ENCODE results near the gene FAM168B.
A peak's percentile ranks its signal among the peaks of the same experiment; 100 is the strongest.

The FAM168B gene

GRCh38 chr2:131042148-131042775 lies 51.0 kb downstream of the FAM168B start:
- Histone ChIP-seq H3K14ac (ENCODE audit: low read length) (no peak overlapping the region), H3K36me3 (ENCODE audit: control insufficient read depth in 1 of 2, insufficient read depth in 2 of 2, low read length in 2 of 2) (peaks cover 12 to 13% of the 10 kb centered on the region in 2 experiments), H3K4me1 (ENCODE audit: control insufficient read depth in 1 of 2, insufficient read depth in 2 of 2, low read length in 2 of 2) (peaks cover 4 to 11% of the 10 kb centered on the region in 2 experiments), H3K27me3 (ENCODE audit: insufficient read depth, low read length) (no peaks in the 10 kb centered on the region), H3K9me3 (ENCODE audit: insufficient read depth, low read depth, low read length) (peaks cover 3% of the 10 kb centered on the region), H3K4me2 (ENCODE audit: low read length) (no peak overlapping the region), H4K12ac (ENCODE audit: low read depth, low read length) (no peak overlapping the region), H3K9ac (ENCODE audit: low read length) (no peak overlapping the region), H3K4me3 (ENCODE audit: low read depth, low read length) (no peak overlapping the region), H2BK120ac (ENCODE audit: insufficient read depth, low read length, poor library complexity) (no peak overlapping the region), H3K79me2 (ENCODE audit: control insufficient read depth, insufficient read depth, low read length, poor library complexity) (no peaks in the 10 kb centered on the region), H3K23ac (ENCODE audit: low read length) (no peak overlapping the region), H4K91ac (ENCODE audit: low read depth, low read length) (no peak overlapping the region), H3K18ac (ENCODE audit: low read length) (no peak overlapping the region), H3K4ac (ENCODE audit: low read depth, low read length) (no peak overlapping the region), H4K8ac (ENCODE audit: low read depth, low read length) (no peak overlapping the region), H2BK12ac (ENCODE audit: low read length) (no peak overlapping the region), H2AFZ (ENCODE audit: insufficient read depth, low read length, poor library complexity) (no peak overlapping the region), H3K79me1 (ENCODE audit: low read length) (no peaks in the 10 kb centered on the region), H2BK5ac (ENCODE audit: low read depth, low read length, poor library complexity) (no peak overlapping the region), H2AK5ac (ENCODE audit: low read length) (no peak overlapping the region), H3K27ac (ENCODE audit: low read depth, low read length) (no peak overlapping the region)
- DNase-seq: peak; percentile 81 to 84
- no CpG with 5 or more reads among the region's 7 CpGs for WGBS (ENCODE audit: extremely low coverage, insufficient coverage, insufficient read length)

GRCh38 chr2:131041402-131042147 lies 51.7 kb downstream of the FAM168B start:
- H3K9me3 ChIP-seq (ENCODE audit: insufficient read depth, low read depth, low read length): peaks cover 3% of the 10 kb centered on the region

GRCh38 chr2:131040661-131041401 lies 52.4 kb downstream of the FAM168B start:
- no peak overlapping the region for H2BK12ac ChIP-seq (ENCODE audit: low read length)
- no peak overlapping the region for H3K9ac ChIP-seq (ENCODE audit: low read length)
- H3K14ac ChIP-seq (ENCODE audit: low read length): no peak overlapping the region
- no peak overlapping the region for H4K91ac ChIP-seq (ENCODE audit: low read depth, low read length)
- peaks cover 4 to 11% of the 10 kb centered on the region in 2 experiments for H3K4me1 ChIP-seq (ENCODE audit: control insufficient read depth in 1 of 2, insufficient read depth in 2 of 2, low read length in 2 of 2)
- H3K27ac ChIP-seq (ENCODE audit: low read depth, low read length): no peak overlapping the region
- peaks cover 3% of the 10 kb centered on the region for H3K9me3 ChIP-seq (ENCODE audit: insufficient read depth, low read depth, low read length)
- H3K79me2 ChIP-seq (ENCODE audit: control insufficient read depth, insufficient read depth, low read length, poor library complexity): no peaks in the 10 kb centered on the region
- no peak overlapping the region for H2AK5ac ChIP-seq (ENCODE audit: low read length)
- no peaks in the 10 kb centered on the region for H3K27me3 ChIP-seq (ENCODE audit: insufficient read depth, low read length)
- H3K4me3 ChIP-seq (ENCODE audit: low read depth, low read length): no peak overlapping the region
- no peak overlapping the region for H3K4me2 ChIP-seq (ENCODE audit: low read length)
- WGBS (ENCODE audit: extremely low coverage, insufficient coverage, insufficient read length): no CpG with 5 or more reads among the region's 23 CpGs
- H3K18ac ChIP-seq (ENCODE audit: low read length): peak overlapping the region; percentile 7
- no peak overlapping the region for H3K4ac ChIP-seq (ENCODE audit: low read depth, low read length)
- H4K8ac ChIP-seq (ENCODE audit: low read depth, low read length): no peak overlapping the region
- H2BK5ac ChIP-seq (ENCODE audit: low read depth, low read length, poor library complexity): no peak overlapping the region
- H3K79me1 ChIP-seq (ENCODE audit: low read length): no peaks in the 10 kb centered on the region
- H3K36me3 ChIP-seq (ENCODE audit: control insufficient read depth in 1 of 2, insufficient read depth in 2 of 2, low read length in 2 of 2): peaks cover 0 to 2% of the 10 kb centered on the region in 2 experiments
- H4K12ac ChIP-seq (ENCODE audit: low read depth, low read length): no peak overlapping the region
- H2BK120ac ChIP-seq (ENCODE audit: insufficient read depth, low read length, poor library complexity): no peak overlapping the region
- no peak overlapping the region for H3K23ac ChIP-seq (ENCODE audit: low read length)
- no peak overlapping the region for H2AFZ ChIP-seq (ENCODE audit: insufficient read depth, low read length, poor library complexity)
- DNase-seq: no peak

More at GRCh38 chr2:131041402-131042147, 51.7 kb downstream of the FAM168B start:
- no peak overlapping the region for H4K12ac ChIP-seq (ENCODE audit: low read depth, low read length)
- H3K9ac ChIP-seq (ENCODE audit: low read length): no peak overlapping the region
- no peak overlapping the region for H3K14ac ChIP-seq (ENCODE audit: low read length)
- no peak overlapping the region for H4K91ac ChIP-seq (ENCODE audit: low read depth, low read length)
- WGBS (ENCODE audit: extremely low coverage, insufficient coverage, insufficient read length): no CpG with 5 or more reads among the region's 14 CpGs
- no peak overlapping the region for H2BK5ac ChIP-seq (ENCODE audit: low read depth, low read length, poor library complexity)
- no peak overlapping the region for H3K4ac ChIP-seq (ENCODE audit: low read depth, low read length)
- H3K4me3 ChIP-seq (ENCODE audit: low read depth, low read length): no peak overlapping the region
- H4K8ac ChIP-seq (ENCODE audit: low read depth, low read length): no peak overlapping the region
- H3K4me1 ChIP-seq (ENCODE audit: control insufficient read depth in 1 of 2, insufficient read depth in 2 of 2, low read length in 2 of 2): peaks cover 4 to 11% of the 10 kb centered on the region in 2 experiments
- no peak overlapping the region for H2AK5ac ChIP-seq (ENCODE audit: low read length)
- no peak overlapping the region for H2BK120ac ChIP-seq (ENCODE audit: insufficient read depth, low read length, poor library complexity)
- no peak for DNase-seq
- peaks cover 5 to 7% of the 10 kb centered on the region in 2 experiments for H3K36me3 ChIP-seq (ENCODE audit: control insufficient read depth in 1 of 2, insufficient read depth in 2 of 2, low read length in 2 of 2)
- no peaks in the 10 kb centered on the region for H3K79me2 ChIP-seq (ENCODE audit: control insufficient read depth, insufficient read depth, low read length, poor library complexity)
- H2AFZ ChIP-seq (ENCODE audit: insufficient read depth, low read length, poor library complexity): no peak overlapping the region
- H3K4me2 ChIP-seq (ENCODE audit: low read length): no peak overlapping the region
- no peaks in the 10 kb centered on the region for H3K79me1 ChIP-seq (ENCODE audit: low read length)
- H3K18ac ChIP-seq (ENCODE audit: low read length): peak overlapping the region; percentile 7
- H3K23ac ChIP-seq (ENCODE audit: low read length): no peak overlapping the region
- H3K27ac ChIP-seq (ENCODE audit: low read depth, low read length): no peak overlapping the region
- H2BK12ac ChIP-seq (ENCODE audit: low read length): no peak overlapping the region
- no peaks in the 10 kb centered on the region for H3K27me3 ChIP-seq (ENCODE audit: insufficient read depth, low read length)

GRCh38 chr2:131039908-131040660 lies 53.2 kb downstream of the FAM168B start:
- no CpG with 5 or more reads among the region's 75 CpGs for WGBS (ENCODE audit: extremely low coverage, insufficient coverage, insufficient read length)
- Histone ChIP-seq H3K27ac (ENCODE audit: low read depth, low read length) (no peak overlapping the region), H4K91ac (ENCODE audit: low read depth, low read length) (no peak overlapping the region), H3K79me1 (ENCODE audit: low read length) (peaks cover 2% of the 10 kb centered on the region), H3K27me3 (ENCODE audit: insufficient read depth, low read length) (no peaks in the 10 kb centered on the region), H3K9me3 (ENCODE audit: insufficient read depth, low read depth, low read length) (peaks cover 3% of the 10 kb centered on the region), H3K4ac (ENCODE audit: low read depth, low read length) (no peak overlapping the region), H3K79me2 (ENCODE audit: control insufficient read depth, insufficient read depth, low read length, poor library complexity) (no peaks in the 10 kb centered on the region), H2BK12ac (ENCODE audit: low read length) (no peak overlapping the region), H3K4me3 (ENCODE audit: low read depth, low read length) (no peak overlapping the region), H4K12ac (ENCODE audit: low read depth, low read length) (no peak overlapping the region), H2AFZ (ENCODE audit: insufficient read depth, low read length, poor library complexity) (no peak overlapping the region), H3K23ac (ENCODE audit: low read length) (no peak overlapping the region), H3K9ac (ENCODE audit: low read length) (no peak overlapping the region), H2BK5ac (ENCODE audit: low read depth, low read length, poor library complexity) (no peak overlapping the region), H3K4me1 (ENCODE audit: control insufficient read depth in 1 of 2, insufficient read depth in 2 of 2, low read length in 2 of 2) (peaks cover 7 to 17% of the 10 kb centered on the region in 2 experiments), H3K4me2 (ENCODE audit: low read length) (no peak overlapping the region), H2BK120ac (ENCODE audit: insufficient read depth, low read length, poor library complexity) (no peak overlapping the region), H3K18ac (ENCODE audit: low read length) (no peak overlapping the region), H2AK5ac (ENCODE audit: low read length) (no peak overlapping the region), H4K8ac (ENCODE audit: low read depth, low read length) (no peak overlapping the region), H3K14ac (ENCODE audit: low read length) (no peak overlapping the region), H3K36me3 (ENCODE audit: control insufficient read depth in 1 of 2, insufficient read depth in 2 of 2, low read length in 2 of 2) (peaks cover 0 to 2% of the 10 kb centered on the region in 2 experiments)
- no peak for DNase-seq

All from trophoblast cell (in vitro differentiated cells and primary cell).